ENCODE measurements around the gene GALNT2. TPM values are rescaled to one million over a fixed set of nuclear protein-coding genes. Genes with fewer than 3 reads are reported as not detected.

Gene GALNT2
- total RNA-seq, 5 donors from 2014 or later (not counting 1 experiment from before 2014, with no cell fraction given) = 22.2 to 29.7 (median 23.5) TPM

DNA sequence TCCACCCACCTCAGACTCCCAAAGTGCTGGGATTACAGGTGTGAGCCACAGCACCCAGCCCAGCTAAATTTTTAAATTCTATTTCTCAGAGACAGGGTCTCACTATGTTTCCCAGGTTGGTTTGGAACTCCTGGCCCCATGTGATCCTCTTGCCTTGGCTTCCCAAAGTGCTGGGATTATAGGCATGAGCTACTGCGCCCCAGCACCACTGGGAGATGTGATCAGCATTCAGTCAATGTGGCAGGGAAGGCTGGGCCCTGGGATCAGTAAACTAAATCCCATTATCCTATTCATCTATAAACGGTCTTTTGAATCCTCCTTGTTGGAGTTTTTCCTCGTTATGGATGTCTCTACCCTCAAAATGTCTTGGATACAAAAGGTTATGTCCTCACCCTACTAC lies 245.6 kb downstream of the GALNT2 start:
- ChIA-PET POLR2A (no interaction called here), CTCF (interaction anchor here in 1 of 2 donors (2.7 kb wide), 1 partner anchor 652 kb away, joined by 11 read pairs; no protein-coding TSS in a partner anchor)
- H3K27me3 ChIP-seq (replicated peaks in 1 of 2; ENCODE audit: control insufficient read depth in 2 of 2, extremely low read depth in 1 of 2, insufficient read depth in 2 of 2, low read length in 1 of 2) = peaks cover 0 to 19% of the 10 kb centered on the region in 2 experiments
- no peaks in the 10 kb centered on the region for H3K36me3 ChIP-seq (ENCODE audit: control insufficient read depth in 2 of 2, extremely low read depth in 1 of 2, insufficient read depth in 1 of 2, low read length in 1 of 2)
- 83% methylated on average over 1 of the region's 3 CpGs for WGBS (ENCODE audit: insufficient coverage)
- ATAC-seq (replicated peaks in 1 of 4) (no peak), DNase-seq (no peak)
- Mint-ChIP-seq H3K27ac (no peak overlapping the region), H3K36me3 (no peaks in the 10 kb centered on the region), H3K27me3 (peaks cover 3 to 7% of the 10 kb centered on the region in 2 donors), H3K9me3 (no peaks in the 10 kb centered on the region), H3K4me1 (peaks cover 2 to 6% (median 3%) of the 10 kb centered on the region in 3 donors), H3K4me3 (no peak overlapping the region)
- H3K4me3 ChIP-seq (ENCODE audit: control insufficient read depth in 1 of 2, extremely low read depth in 1 of 2, low read length in 1 of 2) = no peak overlapping the region
- no peaks in the 10 kb centered on the region for H3K9me3 ChIP-seq
- H3K27ac ChIP-seq (ENCODE audit: low read length) = no peak overlapping the region
- H3K4me1 ChIP-seq (ENCODE audit: control insufficient read depth in 1 of 2, extremely low read depth in 1 of 2, insufficient read depth in 2 of 2, low read length in 2 of 2) = peaks cover 0 to 4% of the 10 kb centered on the region in 2 experiments

- H3K27me3 ChIP-seq (replicated peaks in 1 of 2; ENCODE audit: control insufficient read depth in 2 of 2, extremely low read depth in 1 of 2, insufficient read depth in 2 of 2, low read length in 1 of 2) = peaks cover 0 to 17% of the 10 kb centered on the region in 2 experiments
- peaks cover 0 to 4% of the 10 kb centered on the region in 2 experiments for H3K4me1 ChIP-seq (ENCODE audit: control insufficient read depth in 1 of 2, extremely low read depth in 1 of 2, insufficient read depth in 2 of 2, low read length in 2 of 2)
- H3K4me3 Mint-ChIP-seq = no peak overlapping the region
- no peaks in the 10 kb centered on the region for H3K36me3 ChIP-seq (ENCODE audit: control insufficient read depth in 2 of 2, extremely low read depth in 1 of 2, insufficient read depth in 1 of 2, low read length in 1 of 2)
- H3K9me3 Mint-ChIP-seq = no peaks in the 10 kb centered on the region
- no peak overlapping the region for H3K27ac ChIP-seq (ENCODE audit: low read length)
- H3K27me3 Mint-ChIP-seq = peaks cover 3 to 7% of the 10 kb centered on the region in 2 donors
- peaks cover 2 to 6% (median 3%) of the 10 kb centered on the region in 3 donors for H3K4me1 Mint-ChIP-seq
- WGBS (ENCODE audit: insufficient coverage) = 90% methylated on average over 5 of the region's 12 CpGs
- ChIA-PET POLR2A (no interaction called here), CTCF (interaction anchor here in 1 of 2 donors (2.7 kb wide), 1 partner anchor 653 kb away, joined by 11 read pairs; no protein-coding TSS in a partner anchor)
- no peaks in the 10 kb centered on the region for H3K9me3 ChIP-seq
- H3K27ac Mint-ChIP-seq = no peak overlapping the region
- ATAC-seq (replicated peaks in 1 of 4) (no peak), DNase-seq (no peak)
- H3K4me3 ChIP-seq (ENCODE audit: control insufficient read depth in 1 of 2, extremely low read depth in 1 of 2, low read length in 1 of 2) = no peak overlapping the region
- no peaks in the 10 kb centered on the region for H3K36me3 Mint-ChIP-seq
These were observed 246.6 kb downstream of the GALNT2 start for GRCh38 chr1:230313453-230314141.

- ChIA-PET CTCF (no interaction called here), POLR2A (no interaction called here)
- ATAC-seq (replicated peaks in 1 of 4) = no peak
- Histone ChIP-seq H3K4me1 (ENCODE audit: control insufficient read depth in 1 of 2, extremely low read depth in 1 of 2, insufficient read depth in 2 of 2, low read length in 2 of 2) (peaks cover 0 to 4% of the 10 kb centered on the region in 2 experiments), H3K36me3 (ENCODE audit: control insufficient read depth in 2 of 2, extremely low read depth in 1 of 2, insufficient read depth in 1 of 2, low read length in 1 of 2) (no peaks in the 10 kb centered on the region), H3K27ac (ENCODE audit: low read length) (no peak overlapping the region), H3K9me3 (no peaks in the 10 kb centered on the region), H3K27me3 (replicated peaks in 1 of 2; ENCODE audit: control insufficient read depth in 2 of 2, extremely low read depth in 1 of 2, insufficient read depth in 2 of 2, low read length in 1 of 2) (peaks cover 0 to 15% of the 10 kb centered on the region in 2 experiments), H3K4me3 (ENCODE audit: control insufficient read depth in 1 of 2, extremely low read depth in 1 of 2, low read length in 1 of 2) (no peak overlapping the region)
- Mint-ChIP-seq H3K9me3 (no peaks in the 10 kb centered on the region), H3K4me3 (no peak overlapping the region), H3K4me1 (peaks cover 2 to 6% (median 3%) of the 10 kb centered on the region in 3 donors), H3K27ac (no peak overlapping the region), H3K36me3 (no peaks in the 10 kb centered on the region), H3K27me3 (peaks cover 3 to 9% of the 10 kb centered on the region in 2 donors)
- WGBS (ENCODE audit: insufficient coverage) = 67% methylated on average over 1 of the region's 8 CpGs
- no peak for DNase-seq
These were observed 247.1 kb downstream of the GALNT2 start for GRCh38 chr1:230314142-230314470.

DNA sequence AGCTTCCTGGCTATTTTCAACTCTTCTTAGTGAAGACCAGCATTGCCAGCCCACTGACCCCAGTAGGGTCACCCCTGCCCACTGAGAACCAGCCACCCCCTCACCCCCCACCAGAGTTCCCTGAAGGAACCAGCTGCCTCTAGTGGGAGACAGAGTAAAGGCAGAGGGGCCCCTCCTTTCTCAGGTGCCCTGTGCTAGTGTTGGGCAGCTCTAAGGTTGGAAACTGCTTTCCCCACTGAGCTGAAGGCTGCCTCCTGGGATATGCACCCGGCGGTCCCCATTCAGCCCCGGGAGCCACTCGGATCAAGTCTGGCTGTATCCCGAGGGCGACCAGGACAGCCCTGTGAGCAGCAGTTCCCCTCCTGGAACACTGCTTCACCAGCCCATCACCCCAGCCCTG lies 248.1 kb downstream of the GALNT2 start:
- DNase-seq (no peak), ATAC-seq (replicated peaks in 1 of 4) (no peak)
- H3K27ac Mint-ChIP-seq = no peak overlapping the region
- Histone ChIP-seq H3K9me3 (no peaks in the 10 kb centered on the region), H3K36me3 (ENCODE audit: control insufficient read depth in 2 of 2, extremely low read depth in 1 of 2, insufficient read depth in 1 of 2, low read length in 1 of 2) (no peaks in the 10 kb centered on the region), H3K4me3 (ENCODE audit: control insufficient read depth in 1 of 2, extremely low read depth in 1 of 2, low read length in 1 of 2) (no peak overlapping the region), H3K27me3 (replicated peaks in 1 of 2; ENCODE audit: control insufficient read depth in 2 of 2, extremely low read depth in 1 of 2, insufficient read depth in 2 of 2, low read length in 1 of 2) (peaks cover 0 to 15% of the 10 kb centered on the region in 2 experiments), H3K4me1 (ENCODE audit: control insufficient read depth in 1 of 2, extremely low read depth in 1 of 2, insufficient read depth in 2 of 2, low read length in 2 of 2) (peaks cover 0 to 4% of the 10 kb centered on the region in 2 experiments), H3K27ac (ENCODE audit: low read length) (no peak overlapping the region)
- CTCF ChIA-PET = interaction anchor here in 1 of 2 donors (0.5 kb wide), 1 partner anchor 90 kb away, joined by 3 read pairs; no protein-coding TSS in a partner anchor
- no peak overlapping the region for H3K4me3 Mint-ChIP-seq
- H3K9me3 Mint-ChIP-seq = no peaks in the 10 kb centered on the region
- POLR2A ChIA-PET = no interaction called here
- peaks cover 2 to 6% (median 3%) of the 10 kb centered on the region in 3 donors for H3K4me1 Mint-ChIP-seq
- H3K36me3 Mint-ChIP-seq = no peaks in the 10 kb centered on the region
- H3K27me3 Mint-ChIP-seq = peaks cover 3 to 9% of the 10 kb centered on the region in 2 donors
- WGBS (ENCODE audit: insufficient coverage) = 89% methylated on average over 6 of the region's 6 CpGs

DNA sequence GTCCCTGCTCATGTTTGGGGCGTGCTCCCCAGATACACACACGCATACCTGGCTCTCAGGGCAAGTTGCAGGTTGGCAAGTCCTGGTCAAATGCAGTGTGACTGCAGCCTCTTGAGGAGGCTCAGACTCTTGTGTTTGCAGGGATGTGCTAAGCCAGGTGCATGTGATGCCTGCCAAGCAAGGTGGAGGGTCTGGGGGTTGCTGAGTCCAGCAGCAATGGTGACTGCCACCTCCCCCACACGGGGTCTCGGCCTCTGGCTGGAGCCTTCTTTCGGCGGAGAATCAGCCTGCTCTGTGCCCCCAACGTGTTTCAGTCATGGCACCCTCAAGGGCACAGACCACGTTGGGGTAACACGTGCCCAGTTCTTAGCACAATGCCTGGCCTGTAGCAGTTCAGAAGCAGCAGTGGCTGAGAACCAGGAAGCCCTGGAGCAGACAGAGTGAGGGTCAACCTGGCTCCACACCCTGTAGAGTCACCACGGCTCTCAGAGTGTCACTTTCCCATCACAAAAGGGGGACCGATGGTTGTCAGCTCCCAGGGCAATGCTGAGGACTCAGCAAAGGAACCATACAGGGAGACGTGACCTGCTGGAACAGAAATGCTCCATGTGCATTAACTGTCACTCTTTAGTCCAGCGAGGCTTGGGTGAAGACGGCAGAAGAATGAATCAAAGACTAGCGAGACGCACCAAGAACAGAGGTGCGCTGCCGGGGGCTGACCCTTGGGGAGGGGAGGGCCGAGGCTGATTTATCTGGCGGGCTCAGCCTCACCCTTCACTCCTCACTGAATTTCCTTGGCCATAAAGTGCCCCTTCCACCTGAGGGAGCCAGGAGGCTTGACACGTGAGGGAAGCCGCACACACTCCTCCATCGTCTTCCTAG lies 250.1 kb downstream of the GALNT2 start:
- Histone ChIP-seq H3K4me3 (ENCODE audit: control insufficient read depth in 1 of 2, extremely low read depth in 1 of 2, low read length in 1 of 2) (no peak overlapping the region), H3K9me3 (no peaks in the 10 kb centered on the region), H3K4me1 (ENCODE audit: control insufficient read depth in 1 of 2, extremely low read depth in 1 of 2, insufficient read depth in 2 of 2, low read length in 2 of 2) (no peaks in the 10 kb centered on the region), H3K27me3 (replicated peaks in 1 of 2; ENCODE audit: control insufficient read depth in 2 of 2, extremely low read depth in 1 of 2, insufficient read depth in 2 of 2, low read length in 1 of 2) (peaks cover 0 to 4% of the 10 kb centered on the region in 2 experiments), H3K36me3 (ENCODE audit: control insufficient read depth in 2 of 2, extremely low read depth in 1 of 2, insufficient read depth in 1 of 2, low read length in 1 of 2) (no peaks in the 10 kb centered on the region), H3K27ac (ENCODE audit: low read length) (no peak overlapping the region)
- ATAC-seq (replicated peaks in 1 of 4) = no peak
- no peaks in the 10 kb centered on the region for H3K9me3 Mint-ChIP-seq
- ChIA-PET CTCF (no interaction called here), POLR2A (interaction anchor here in 1 of 2 donors (0.5 kb wide), 1 partner anchor 90 kb away, joined by 3 read pairs; no protein-coding TSS in a partner anchor)
- H3K4me1 Mint-ChIP-seq = no peaks in the 10 kb centered on the region
- 82% methylated on average over 16 of the region's 23 CpGs for WGBS (ENCODE audit: insufficient coverage)
- no peak overlapping the region for H3K4me3 Mint-ChIP-seq
- H3K27me3 Mint-ChIP-seq = peaks cover 0 to 9% of the 10 kb centered on the region in 2 donors
- no peak overlapping the region for H3K27ac Mint-ChIP-seq
- DNase-seq = no peak
- no peaks in the 10 kb centered on the region for H3K36me3 Mint-ChIP-seq

Measured in T-cell (primary cell).